ENCODE data around the gene TAF8. TPM values are rescaled to one million over a fixed set of nuclear protein-coding genes. Genes with fewer than 3 reads are reported as not detected.

TAF8 gene, protein sequence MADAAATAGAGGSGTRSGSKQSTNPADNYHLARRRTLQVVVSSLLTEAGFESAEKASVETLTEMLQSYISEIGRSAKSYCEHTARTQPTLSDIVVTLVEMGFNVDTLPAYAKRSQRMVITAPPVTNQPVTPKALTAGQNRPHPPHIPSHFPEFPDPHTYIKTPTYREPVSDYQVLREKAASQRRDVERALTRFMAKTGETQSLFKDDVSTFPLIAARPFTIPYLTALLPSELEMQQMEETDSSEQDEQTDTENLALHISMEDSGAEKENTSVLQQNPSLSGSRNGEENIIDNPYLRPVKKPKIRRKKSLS
- total RNA-seq (ENCODE audit: low replicate concordance), result 9.2 and 16.8 TPM in 2 replicates

DNA sequence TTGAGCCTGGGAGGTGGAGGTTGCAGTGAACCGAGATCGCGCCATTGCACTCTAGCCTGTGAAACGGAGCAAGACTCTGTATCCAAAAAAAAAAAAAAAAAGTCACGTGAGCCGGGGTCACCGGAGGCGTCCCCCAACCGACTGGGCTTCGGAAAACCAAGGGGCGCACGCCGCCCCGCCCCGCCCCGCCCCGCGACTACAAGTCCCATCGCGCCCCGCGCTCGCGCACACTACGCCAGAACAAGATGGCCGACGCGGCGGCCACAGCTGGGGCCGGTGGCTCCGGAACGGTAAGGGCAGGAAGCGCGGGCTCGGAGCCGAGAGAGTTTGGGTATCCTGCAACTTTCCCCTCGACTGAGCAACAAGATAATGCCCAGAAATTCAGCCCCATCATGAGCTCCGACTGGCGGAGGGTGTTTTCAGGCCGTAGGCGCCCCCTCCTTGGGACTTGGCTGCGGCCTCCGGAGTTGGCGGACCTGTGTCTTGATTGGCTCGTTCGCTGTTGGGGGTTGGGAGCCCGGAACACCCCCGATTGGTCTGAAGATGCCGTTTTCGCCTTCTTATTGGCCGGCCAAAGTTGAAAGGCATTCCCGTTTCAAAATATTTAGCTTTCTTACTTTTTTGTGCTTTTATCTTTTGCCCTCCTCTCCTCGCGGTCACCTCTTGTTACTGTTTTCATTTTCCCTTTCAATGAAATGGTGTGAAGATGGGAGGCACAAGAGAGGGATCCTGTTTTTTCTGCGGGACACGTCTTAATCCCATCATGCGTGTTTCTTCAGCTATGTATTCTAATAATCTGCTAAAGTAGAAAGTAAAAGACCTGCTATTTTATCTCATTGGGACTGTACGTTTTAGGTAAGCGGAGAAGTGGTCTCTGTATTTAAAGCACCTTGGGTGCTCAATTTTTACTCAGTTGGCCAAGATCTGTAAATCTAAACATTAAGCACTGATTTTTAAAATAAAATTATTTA lies at the start of gene TAF8:
TSS of gene TAF8 (plus strand) at position 228 of the 971 bp plus-strand sequence. CDS start at position 246, 18 bp downstream.

Other genes starting within 250 kb of the TAF8 start
- 1.8 and 3.0 TPM in 2 replicates for gene USP49, start 155.1 kb upstream of the TAF8 start, total RNA-seq (ENCODE audit: low replicate concordance)
- 16.7 and 28.3 TPM in 2 replicates for gene MED20, start 129.4 kb upstream of the TAF8 start, total RNA-seq (ENCODE audit: low replicate concordance)
- gene BYSL, start 129.0 kb upstream of the TAF8 start, total RNA-seq (ENCODE audit: low replicate concordance), result 22.1 and 25.4 TPM in 2 replicates
- gene CCND3, start 108.7 kb upstream of the TAF8 start, total RNA-seq (ENCODE audit: low replicate concordance), result 13.6 and 19.5 TPM in 2 replicates
- gene C6orf132, start 92.1 kb downstream of the TAF8 start, total RNA-seq (ENCODE audit: low replicate concordance), result 0.12 and 0.75 TPM in 2 replicates
- 0.45 TPM in 1 of 2 replicates, not detected in the other for gene GUCA1A, start 122.8 kb downstream of the TAF8 start, total RNA-seq (ENCODE audit: low replicate concordance)
- 0.35 and 0.45 TPM in 2 replicates for gene GUCA1B, start 144.4 kb downstream of the TAF8 start, total RNA-seq (ENCODE audit: low replicate concordance)
- 17.9 and 39.0 TPM in 2 replicates for gene MRPS10, start 167.3 kb downstream of the TAF8 start, total RNA-seq (ENCODE audit: low replicate concordance)

Measured in smooth muscle cell of the coronary artery (primary cell).